Naive B cell (primary cell): Measurements from ENCODE around the gene PREB. TPM values are rescaled to one million over a fixed set of nuclear protein-coding genes. Genes with fewer than 3 reads are reported as not detected.

Experiments
- ATAC-seq, 2 donors: fragments of 150-1000 bp; cut with Tn5 transposase; 2 replicates each; pipeline ENCODE4 v1.10.0; 2021; ENCODE audit warnings: low read depth in 2 of 2, mild to moderate bottlenecking in 2 of 2, moderate library complexity in 2 of 2
- DNase-seq: peaks from one replicate; pipeline ENCODE4 v3.0.0; 2022
- H3K27ac Mint-ChIP-seq, 6 donors: one replicate each; pipeline ENCODE4 v1.8.0; 2020 to 2022; ENCODE audit warnings: mild to moderate bottlenecking in 6 of 6, mixed read lengths in 6 of 6, moderate library complexity in 5 of 6, inconsistent platforms in 2 of 6
- H3K27me3 Mint-ChIP-seq, 3 donors: one replicate each; pipeline ENCODE4 v1.8.0; 2021 to 2022; ENCODE audit warnings: mixed read lengths in 3 of 3, mild to moderate bottlenecking in 1 of 3
- H3K36me3 Mint-ChIP-seq, 2 donors: one replicate each; pipeline ENCODE4 v1.8.0; 2020 to 2022; ENCODE audit warnings: mixed read lengths in 2 of 2, inconsistent platforms in 1 of 2, mild to moderate bottlenecking in 1 of 2
- H3K4me1 Mint-ChIP-seq, 3 donors: one replicate each; pipeline ENCODE4 v1.8.0; 2020 to 2022; ENCODE audit warnings: mixed read lengths in 3 of 3, inconsistent platforms in 1 of 3, mild to moderate bottlenecking in 1 of 3, moderate library complexity in 1 of 3
- H3K4me3 Mint-ChIP-seq, 8 donors: one replicate each; pipeline ENCODE4 v1.8.0; 2020 to 2022; ENCODE audit warnings: mild to moderate bottlenecking in 8 of 8, mixed read lengths in 8 of 8, moderate library complexity in 8 of 8, inconsistent platforms in 2 of 8
- H3K9me3 Mint-ChIP-seq, 7 donors: one replicate each; pipeline ENCODE4 v1.8.0; 2020 to 2022; ENCODE audit warnings: mixed read lengths in 7 of 7, mild to moderate bottlenecking in 5 of 7, inconsistent platforms in 2 of 7, moderate library complexity in 1 of 7
- polyA plus RNA-seq, 6 donors: library from polyadenylated mRNA; unstranded; fragments of 300-500 nt; fragmentation: Illumina TruSeq; gene quantifications; one replicate each; pipeline ENCODE4 v1.2.3, GENCODE V29; 2021; ENCODE audit warnings: low read depth in 6 of 6

Gene PREB
- polyA plus RNA-seq, 6 donors from 2014 or later = 51.0 to 101 (median 56.2) TPM

DNA sequence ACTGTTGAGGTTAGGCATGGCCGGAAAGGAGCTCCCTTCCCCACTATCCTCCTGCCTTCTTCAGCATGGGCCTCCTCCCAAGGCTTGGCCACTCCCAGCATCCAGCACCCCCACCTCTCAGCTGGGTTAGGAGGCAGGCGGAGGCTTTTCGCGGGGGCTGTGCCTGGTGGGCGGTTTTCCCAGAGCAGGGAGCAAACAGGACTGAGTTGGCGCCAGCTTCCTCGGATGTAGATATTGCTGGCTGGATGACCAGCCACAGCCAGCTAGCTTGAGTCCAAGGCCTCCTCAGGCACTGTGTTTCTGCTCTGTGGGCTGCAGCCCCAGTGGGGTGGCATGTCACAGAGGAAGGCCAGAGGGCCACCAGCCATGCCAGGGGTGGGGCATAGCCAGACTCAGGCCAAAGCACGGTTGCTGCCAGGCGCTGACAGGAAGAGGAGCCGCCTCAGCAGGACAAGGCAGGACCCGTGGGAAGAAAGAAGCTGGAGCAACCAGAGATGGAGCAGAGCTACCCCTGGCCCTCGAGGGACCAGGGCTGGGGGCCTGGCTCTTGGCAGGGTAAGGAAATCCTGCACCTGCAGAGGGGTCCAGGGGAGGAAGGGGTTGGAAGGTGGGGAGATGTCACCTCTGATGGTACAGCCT, 14.5 kb upstream of the PREB start, which contains the start of gene TCF23:
Gene TCF23 (plus strand): TSS at position 204 of the 639 bp plus-strand sequence. CDS start 130 bp downstream, at position 334.
- peaks cover 8 to 52% (median 22%) of the 10 kb centered on the region in 3 donors for H3K27me3 Mint-ChIP-seq
- no peaks in the 10 kb centered on the region for H3K36me3 Mint-ChIP-seq
- DNase-seq = no peak
- ATAC-seq = no peak
- no peak within 1 kb of the TSS for H3K4me3 Mint-ChIP-seq
- H3K27ac Mint-ChIP-seq = peak within 1 kb of the TSS in 3 of 6 donors; percentile 57 to 70 (median 64)
- H3K4me1 Mint-ChIP-seq = no peaks in the 10 kb centered on the region
- H3K9me3 Mint-ChIP-seq = no peaks in the 10 kb centered on the region

GRCh38 chr2:27147935-27148334, 13.5 kb upstream of the PREB start:
- ATAC-seq (no peak), DNase-seq (no peak)
- no peaks in the 10 kb centered on the region for H3K9me3 Mint-ChIP-seq
- H3K27me3 Mint-ChIP-seq = peaks cover 16 to 56% (median 27%) of the 10 kb centered on the region in 3 donors
- no peaks in the 10 kb centered on the region for H3K4me1 Mint-ChIP-seq
- H3K36me3 Mint-ChIP-seq = no peaks in the 10 kb centered on the region
- H3K4me3 Mint-ChIP-seq = no peak overlapping the region
- peak overlapping the region in 2 of 6 donors; percentile 64 to 70 for H3K27ac Mint-ChIP-seq

GRCh38 chr2:27145682-27146081, 11.2 kb upstream of the PREB start:
- ATAC-seq = no peak
- H3K27me3 Mint-ChIP-seq = peaks cover 21 to 48% (median 36%) of the 10 kb centered on the region in 3 donors
- H3K27ac Mint-ChIP-seq = peak overlapping the region in 1 of 6 donors; percentile 38
- no peak overlapping the region for H3K4me3 Mint-ChIP-seq
- DNase-seq = no peak
- no peaks in the 10 kb centered on the region for H3K36me3 Mint-ChIP-seq
- no peaks in the 10 kb centered on the region for H3K9me3 Mint-ChIP-seq
- no peaks in the 10 kb centered on the region for H3K4me1 Mint-ChIP-seq

DNA sequence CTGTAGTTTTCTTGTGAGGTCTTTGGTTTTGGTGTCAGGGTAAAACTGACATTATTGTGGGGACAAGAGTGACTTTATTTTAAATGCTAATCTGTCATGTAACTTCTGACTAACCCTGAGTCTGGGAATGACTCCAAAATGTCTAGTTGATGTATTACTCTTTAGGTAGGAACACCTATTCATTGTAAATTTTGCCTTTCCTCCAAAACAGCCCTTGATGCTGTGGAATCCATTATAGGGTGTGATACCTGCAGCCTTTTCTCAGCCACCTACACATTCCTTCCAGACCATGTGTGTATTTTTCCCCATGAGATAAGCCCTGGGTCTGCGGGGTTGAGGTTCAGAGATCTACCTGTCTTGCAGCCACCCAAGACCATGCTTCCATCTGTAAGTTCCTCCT, 8.8 kb upstream of the PREB start:
- Mint-ChIP-seq H3K4me3 (no peak overlapping the region), H3K27me3 (peaks cover 19 to 30% (median 29%) of the 10 kb centered on the region in 3 donors), H3K36me3 (no peaks in the 10 kb centered on the region), H3K27ac (peak overlapping the region in 1 of 6 donors; percentile 4), H3K9me3 (no peaks in the 10 kb centered on the region), H3K4me1 (no peaks in the 10 kb centered on the region)
- DNase-seq (no peak), ATAC-seq (no peak)

GRCh38 chr2:27139310-27139709, 4.9 kb upstream of the PREB start, which contains the start of gene PRR30:
Gene PRR30, minus strand, starts transcription at chr2:27139410. Its CDS starts 1,081 bp downstream, at chr2:27138329.
- Mint-ChIP-seq H3K4me1 (peaks cover 3 to 13% (median 11%) of the 10 kb centered on the region in 3 donors), H3K36me3 (no peaks in the 10 kb centered on the region), H3K27ac (no peak within 1 kb of the TSS), H3K4me3 (peak within 1 kb of the TSS in 2 of 8 donors; percentile 78 to 82), H3K27me3 (peaks cover 13 to 14% (median 14%) of the 10 kb centered on the region in 3 donors), H3K9me3 (no peaks in the 10 kb centered on the region)
- DNase-seq (no peak), ATAC-seq (no peak)

- DNase-seq (no peak), ATAC-seq (no peak)
- Mint-ChIP-seq H3K27me3 (peaks cover under 1 to 10% (median 7%) of the 10 kb centered on the region in 3 donors), H3K4me3 (peak overlapping the region in 3 of 8 donors; percentile 49 to 82 (median 78)), H3K36me3 (no peaks in the 10 kb centered on the region), H3K27ac (peak overlapping the region in 1 of 6 donors; percentile 20), H3K9me3 (no peaks in the 10 kb centered on the region), H3K4me1 (peaks cover 11 to 22% (median 21%) of the 10 kb centered on the region in 3 donors)
These were observed 3.7 kb upstream of the PREB start for GRCh38 chr2:27138111-27138510.

DNA sequence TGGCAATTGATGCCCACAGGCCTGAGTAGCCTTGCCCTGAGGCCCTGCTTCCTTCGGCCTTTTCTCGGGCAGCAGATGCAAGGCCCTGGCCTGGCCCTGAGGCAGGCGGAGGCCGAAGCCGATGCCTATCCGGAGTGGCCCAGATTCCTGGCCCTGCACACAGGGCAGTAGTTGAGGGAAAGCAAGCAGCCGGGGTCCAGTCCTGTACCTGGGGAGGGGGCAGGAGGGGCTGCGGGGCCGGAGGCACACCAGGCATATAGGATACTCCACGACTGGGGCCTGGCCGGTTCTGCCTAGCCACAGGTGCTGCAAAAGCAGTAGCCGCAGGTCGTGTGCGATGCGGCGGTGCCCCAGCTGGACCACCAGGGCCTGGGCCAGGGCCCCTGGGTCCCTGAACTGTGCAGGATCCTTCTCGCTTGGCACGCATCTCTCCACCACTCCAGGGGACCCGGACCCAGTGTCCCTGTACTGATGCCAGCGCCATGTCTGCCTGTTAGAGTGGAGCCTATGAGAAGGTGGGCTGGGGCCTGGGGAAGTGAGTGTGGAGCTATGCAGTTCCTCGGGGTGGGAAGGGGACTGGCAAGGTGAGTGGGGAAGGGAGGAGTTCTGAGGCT, 3.0 kb upstream of the PREB start:
- DNase-seq (no peak), ATAC-seq (no peak)
- no peak overlapping the region for H3K27ac Mint-ChIP-seq
- no peaks in the 10 kb centered on the region for H3K36me3 Mint-ChIP-seq
- peak overlapping the region in 1 of 8 donors; percentile 78 for H3K4me3 Mint-ChIP-seq
- no peaks in the 10 kb centered on the region for H3K9me3 Mint-ChIP-seq
- H3K4me1 Mint-ChIP-seq = peaks cover 17 to 28% (median 25%) of the 10 kb centered on the region in 3 donors
- H3K27me3 Mint-ChIP-seq = peaks cover 0 to 4% (median 0%) of the 10 kb centered on the region in 3 donors

GRCh38 chr2:27136751-27137150, 2.3 kb upstream of the PREB start:
- H3K4me3 Mint-ChIP-seq = peak overlapping the region in 1 of 8 donors; percentile 69

GRCh38 chr2:27135478-27135955, 1.1 kb upstream of the PREB start:
- H3K4me1 Mint-ChIP-seq = peaks cover 17 to 31% (median 25%) of the 10 kb centered on the region in 3 donors
- DNase-seq = no peak
- H3K36me3 Mint-ChIP-seq = peaks cover 0 to 8% of the 10 kb centered on the region in 2 donors
- H3K4me3 Mint-ChIP-seq = peak overlapping the region; percentile 92 to 99 (median 94)
- peak overlapping the region in 4 of 6 donors; percentile 52 to 99 (median 76) for H3K27ac Mint-ChIP-seq
- no peaks in the 10 kb centered on the region for H3K27me3 Mint-ChIP-seq
- ATAC-seq = no peak
- no peaks in the 10 kb centered on the region for H3K9me3 Mint-ChIP-seq

More at GRCh38 chr2:27136751-27137150, 2.3 kb upstream of the PREB start:
- H3K36me3 Mint-ChIP-seq = no peaks in the 10 kb centered on the region
- no peaks in the 10 kb centered on the region for H3K27me3 Mint-ChIP-seq
- no peak overlapping the region for H3K27ac Mint-ChIP-seq
- H3K9me3 Mint-ChIP-seq = no peaks in the 10 kb centered on the region
- peaks cover 17 to 31% (median 25%) of the 10 kb centered on the region in 3 donors for H3K4me1 Mint-ChIP-seq
- ATAC-seq (no peak), DNase-seq (no peak)

DNA sequence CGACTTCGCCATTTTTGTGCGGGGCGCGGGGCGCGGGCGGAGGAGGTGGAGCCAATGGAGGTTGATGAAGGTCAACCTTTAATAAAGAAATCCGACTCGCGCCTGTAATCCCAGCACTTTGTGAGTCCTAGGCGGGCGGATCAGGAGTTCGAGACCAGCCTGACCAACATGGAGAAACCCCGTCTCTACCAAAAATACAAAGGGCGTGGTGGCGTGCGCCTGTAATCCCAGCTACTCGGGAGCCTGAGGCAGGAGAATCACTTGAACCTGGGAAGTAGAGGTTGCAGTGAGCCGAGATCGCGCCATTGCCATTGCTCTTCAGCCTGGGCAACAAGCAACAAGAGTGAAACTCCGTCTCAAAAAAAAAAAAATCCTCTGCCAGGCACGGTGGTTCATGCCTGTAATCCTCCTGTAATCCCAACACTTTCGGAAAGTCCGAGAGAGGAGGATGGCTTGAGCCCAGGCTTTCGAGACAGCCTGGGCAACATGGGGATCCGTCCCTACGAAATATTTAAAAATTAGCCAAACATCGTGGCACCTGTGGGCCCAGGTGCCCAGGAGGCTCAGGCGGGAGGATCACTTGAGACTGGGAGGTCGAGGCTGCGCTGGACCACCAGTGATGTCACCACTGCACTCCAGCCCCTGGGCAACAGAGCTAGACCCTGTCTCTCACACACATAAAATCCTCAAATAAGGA, 493 bp upstream of the PREB start:
- no peak for DNase-seq
- peak overlapping the region; percentile 92 to 99 (median 94) for H3K4me3 Mint-ChIP-seq

GRCh38 chr2:27133195-27133875, 1.1 kb downstream of the PREB start:
- ATAC-seq = no peak
- no peak for DNase-seq
- Mint-ChIP-seq H3K36me3 (peaks cover 0 to 14% of the 10 kb centered on the region in 2 donors), H3K27ac (peak overlapping the region in 4 of 6 donors; percentile 11 to 96 (median 87)), H3K4me1 (peaks cover 24 to 41% (median 32%) of the 10 kb centered on the region in 3 donors), H3K9me3 (no peaks in the 10 kb centered on the region), H3K4me3 (peak overlapping the region; percentile 82 to 99 (median 94)), H3K27me3 (no peaks in the 10 kb centered on the region)

More for the DNA sequence above, 493 bp upstream of the PREB start:
- ATAC-seq = no peak
- H3K27me3 Mint-ChIP-seq = no peaks in the 10 kb centered on the region
- no peaks in the 10 kb centered on the region for H3K9me3 Mint-ChIP-seq
- H3K36me3 Mint-ChIP-seq = peaks cover 0 to 14% of the 10 kb centered on the region in 2 donors
- H3K4me1 Mint-ChIP-seq = peaks cover 17 to 31% (median 25%) of the 10 kb centered on the region in 3 donors
- H3K27ac Mint-ChIP-seq = peak overlapping the region; percentile 52 to 99 (median 93)

GRCh38 chr2:27131429-27131828, 3.0 kb downstream of the PREB start:
- ATAC-seq (no peak), DNase-seq (no peak)
- peaks cover 24 to 41% (median 32%) of the 10 kb centered on the region in 3 donors for H3K4me1 Mint-ChIP-seq
- peak overlapping the region in 4 of 8 donors; percentile 40 to 97 (median 50) for H3K4me3 Mint-ChIP-seq
- H3K27ac Mint-ChIP-seq = peak overlapping the region in 1 of 6 donors; percentile 75
- no peaks in the 10 kb centered on the region for H3K9me3 Mint-ChIP-seq
- H3K36me3 Mint-ChIP-seq = peaks cover 0 to 14% of the 10 kb centered on the region in 2 donors
- no peaks in the 10 kb centered on the region for H3K27me3 Mint-ChIP-seq
